WTC11 (cell line): Measurements from ENCODE around the gene METTL23. TPM values are rescaled to one million over a fixed set of nuclear protein-coding genes. Genes with fewer than 3 reads are reported as not detected.

ENCODE experiments used
- CREB1 ChIP-seq: sonication (generic); formaldehyde crosslinking; IDR thresholded peaks from 2 replicates; pipeline ENCODE4 v1.8.0; 2023; ENCODE audit warnings: mild to moderate bottlenecking, missing genetic modification reagents
- CREM ChIP-seq: sonication (generic); formaldehyde crosslinking; IDR thresholded peaks from 2 replicates; pipeline ENCODE4 v1.8.1; 2022; ENCODE audit warnings: mild to moderate bottlenecking, missing genetic modification reagents, moderate library complexity
- EMX1 ChIP-seq: fragments of 250-450 bp; sonication (Bioruptor Pico); IDR thresholded peaks from 2 replicates; pipeline ENCODE4 v1.8.0; 2021; ENCODE audit warnings: mild to moderate bottlenecking
- ERG ChIP-seq: fragments of 250-450 bp; sonication (Bioruptor Pico); IDR thresholded peaks from 2 replicates; pipeline ENCODE4 v1.8.0; 2021; ENCODE audit warnings: mild to moderate bottlenecking
- ETV6 ChIP-seq: sonication (generic); formaldehyde crosslinking; IDR thresholded peaks from 2 replicates; pipeline ENCODE4 v1.8.1; 2022; ENCODE audit warnings: mild to moderate bottlenecking, missing genetic modification reagents
- FOXK1 ChIP-seq: sonication (generic); formaldehyde crosslinking; IDR thresholded peaks from 2 replicates; pipeline ENCODE4 v1.8.0; 2022; ENCODE audit warnings: mild to moderate bottlenecking, moderate library complexity, missing genetic modification reagents
- GTF2I ChIP-seq: fragments of 250-450 bp; sonication (Bioruptor Pico); conservative IDR thresholded peaks from 2 replicates; pipeline ENCODE4 v1.4.0; 2021; ENCODE audit warnings: mild to moderate bottlenecking
- HMGA2 ChIP-seq: fragments of 250-450 bp; sonication (Bioruptor Pico); IDR thresholded peaks from 2 replicates; pipeline ENCODE4 v1.4.0; 2021; ENCODE audit warnings: mild to moderate bottlenecking, moderate library complexity
- IRF2 ChIP-seq: sonication (generic); formaldehyde crosslinking; IDR thresholded peaks from 2 replicates; pipeline ENCODE4 v1.8.0; 2022; ENCODE audit warnings: low read depth, missing genetic modification reagents, borderline replicate concordance
- JAZF1 ChIP-seq: fragments of 250-450 bp; sonication (Bioruptor Pico); IDR thresholded peaks from 2 replicates; pipeline ENCODE4 v1.9.0; 2021; ENCODE audit warnings: moderate library complexity, mild to moderate bottlenecking, inconsistent platforms
- KAT7 ChIP-seq: sonication (generic); formaldehyde crosslinking; IDR thresholded peaks from 2 replicates; pipeline ENCODE4 v1.8.1; 2023; ENCODE audit warnings: missing genetic modification reagents, mild to moderate bottlenecking, borderline replicate concordance
- RELA ChIP-seq: sonication (generic); formaldehyde crosslinking; IDR thresholded peaks from 2 replicates; pipeline ENCODE4 v1.8.1; 2022; ENCODE audit warnings: missing genetic modification reagents, mild to moderate bottlenecking, borderline replicate concordance
- SMAD4 ChIP-seq: sonication (generic); formaldehyde crosslinking; IDR thresholded peaks from 2 replicates; pipeline ENCODE4 v1.8.0; 2022; ENCODE audit warnings: mild to moderate bottlenecking, missing genetic modification reagents
- TEAD4 ChIP-seq: sonication (generic); formaldehyde crosslinking; IDR thresholded peaks from 2 replicates; pipeline ENCODE4 v1.8.0; 2022; ENCODE audit warnings: mild to moderate bottlenecking, missing genetic modification reagents
- TP53 ChIP-seq: sonication (generic); formaldehyde crosslinking; IDR thresholded peaks from 2 replicates; pipeline ENCODE4 v1.8.1; 2023; ENCODE audit warnings: mild to moderate bottlenecking, missing genetic modification reagents
- ZBTB21 ChIP-seq: sonication (generic); formaldehyde crosslinking; IDR thresholded peaks from 2 replicates; pipeline ENCODE4 v1.8.1; 2023; ENCODE audit warnings: mild to moderate bottlenecking, missing genetic modification reagents, borderline replicate concordance
- ZNF138 ChIP-seq: sonication (generic); formaldehyde crosslinking; conservative IDR thresholded peaks from 2 replicates; pipeline ENCODE4 v1.8.1; 2022; ENCODE audit warnings: mild to moderate bottlenecking, moderate library complexity, missing genetic modification reagents
- ZNF317 ChIP-seq: sonication (generic); formaldehyde crosslinking; IDR thresholded peaks from 2 replicates; pipeline ENCODE4 v1.8.1; 2023; ENCODE audit warnings: low read depth, mild to moderate bottlenecking, moderate library complexity, missing genetic modification reagents, borderline replicate concordance
- total RNA-seq: library from RNA; stranded (reverse); gene quantifications from 3 replicates; pipeline ENCODE4 v1.2.3, GENCODE V29; 2021
- TF ChIP-seq, protein P1 (sequence below): sonication (generic); formaldehyde crosslinking; IDR thresholded peaks from 2 replicates; pipeline ENCODE4 v1.8.0; 2023; ENCODE audit warnings: missing genetic modification reagents
- TF ChIP-seq, protein P2 (sequence below): sonication (generic); formaldehyde crosslinking; IDR thresholded peaks from 2 replicates; pipeline ENCODE4 v1.8.1; 2022; ENCODE audit warnings: missing genetic modification reagents, borderline replicate concordance
- TF ChIP-seq, protein P3 (sequence below): sonication (generic); formaldehyde crosslinking; IDR thresholded peaks from 2 replicates; pipeline ENCODE4 v1.8.1; 2022; ENCODE audit warnings: mild to moderate bottlenecking, missing genetic modification reagents, moderate library complexity, borderline replicate concordance
- TF ChIP-seq, protein P4 (sequence below): sonication (generic); formaldehyde crosslinking; IDR thresholded peaks from 2 replicates; pipeline ENCODE4 v1.8.0; 2022; ENCODE audit warnings: mild to moderate bottlenecking, missing genetic modification reagents
- TF ChIP-seq, protein P5 (sequence below): sonication (generic); formaldehyde crosslinking; IDR thresholded peaks from 2 replicates; pipeline ENCODE4 v1.8.0; 2022; ENCODE audit warnings: mild to moderate bottlenecking, missing genetic modification reagents
- TF ChIP-seq, protein P6 (sequence below): fragments of 250-450 bp; sonication (Bioruptor Pico); IDR thresholded peaks from 2 replicates; pipeline ENCODE4 v1.9.0; 2021; ENCODE audit warnings: mild to moderate bottlenecking, borderline replicate concordance
- TF ChIP-seq, protein P7 (sequence below): fragments of 250-450 bp; sonication (Bioruptor Pico); IDR thresholded peaks from 2 replicates; pipeline ENCODE4 v1.9.0; 2021; ENCODE audit warnings: moderate library complexity, mild to moderate bottlenecking, inconsistent platforms, borderline replicate concordance

METTL23 gene
- total RNA-seq, 1 experiment from 2014 or later, result 48.5 TPM

DNA sequence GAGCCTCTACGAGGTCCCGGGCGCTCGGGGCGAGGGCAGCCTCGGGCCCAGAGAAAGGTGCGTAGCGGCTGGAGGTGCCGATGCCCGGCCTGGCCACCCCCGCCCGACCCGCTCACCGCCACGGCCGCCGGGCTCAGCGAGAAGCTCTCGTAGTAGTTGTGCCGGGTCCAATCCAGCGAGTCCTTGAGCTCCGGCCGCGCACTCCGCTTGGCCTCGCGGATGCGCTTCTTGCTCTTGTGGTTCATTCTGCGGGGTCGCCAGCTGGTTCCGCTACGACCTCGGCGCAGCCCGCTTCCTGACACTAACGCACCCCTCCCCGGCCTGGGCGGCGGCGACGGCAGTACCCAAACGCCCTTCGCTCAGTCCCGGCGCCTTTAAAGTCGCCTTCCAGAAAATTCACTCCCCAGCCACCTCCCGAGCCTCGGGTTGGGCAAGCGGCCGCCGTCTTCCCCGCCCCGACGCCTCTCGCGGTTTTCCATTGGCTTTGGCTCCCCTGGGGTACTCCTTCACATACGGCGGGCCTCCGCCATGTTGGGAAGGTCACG is 336 bp upstream of the METTL23 start, which contains the start of gene JMJD6 (continued):
- TF ChIP-seq, protein P1, sequence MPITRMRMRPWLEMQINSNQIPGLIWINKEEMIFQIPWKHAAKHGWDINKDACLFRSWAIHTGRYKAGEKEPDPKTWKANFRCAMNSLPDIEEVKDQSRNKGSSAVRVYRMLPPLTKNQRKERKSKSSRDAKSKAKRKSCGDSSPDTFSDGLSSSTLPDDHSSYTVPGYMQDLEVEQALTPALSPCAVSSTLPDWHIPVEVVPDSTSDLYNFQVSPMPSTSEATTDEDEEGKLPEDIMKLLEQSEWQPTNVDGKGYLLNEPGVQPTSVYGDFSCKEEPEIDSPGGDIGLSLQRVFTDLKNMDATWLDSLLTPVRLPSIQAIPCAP (CRISPR knock-in tag), result no peak
- TF ChIP-seq, protein P2, sequence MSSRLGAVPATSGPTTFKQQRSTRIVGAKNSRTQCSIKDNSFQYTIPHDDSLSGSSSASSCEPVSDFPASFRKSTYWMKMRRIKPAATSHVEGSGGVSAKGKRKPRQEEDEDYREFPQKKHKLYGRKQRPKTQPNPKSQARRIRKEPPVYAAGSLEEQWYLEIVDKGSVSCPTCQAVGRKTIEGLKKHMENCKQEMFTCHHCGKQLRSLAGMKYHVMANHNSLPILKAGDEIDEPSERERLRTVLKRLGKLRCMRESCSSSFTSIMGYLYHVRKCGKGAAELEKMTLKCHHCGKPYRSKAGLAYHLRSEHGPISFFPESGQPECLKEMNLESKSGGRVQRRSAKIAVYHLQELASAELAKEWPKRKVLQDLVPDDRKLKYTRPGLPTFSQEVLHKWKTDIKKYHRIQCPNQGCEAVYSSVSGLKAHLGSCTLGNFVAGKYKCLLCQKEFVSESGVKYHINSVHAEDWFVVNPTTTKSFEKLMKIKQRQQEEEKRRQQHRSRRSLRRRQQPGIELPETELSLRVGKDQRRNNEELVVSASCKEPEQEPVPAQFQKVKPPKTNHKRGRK (CRISPR knock-in tag), result no peak
- TF ChIP-seq, protein P3, sequence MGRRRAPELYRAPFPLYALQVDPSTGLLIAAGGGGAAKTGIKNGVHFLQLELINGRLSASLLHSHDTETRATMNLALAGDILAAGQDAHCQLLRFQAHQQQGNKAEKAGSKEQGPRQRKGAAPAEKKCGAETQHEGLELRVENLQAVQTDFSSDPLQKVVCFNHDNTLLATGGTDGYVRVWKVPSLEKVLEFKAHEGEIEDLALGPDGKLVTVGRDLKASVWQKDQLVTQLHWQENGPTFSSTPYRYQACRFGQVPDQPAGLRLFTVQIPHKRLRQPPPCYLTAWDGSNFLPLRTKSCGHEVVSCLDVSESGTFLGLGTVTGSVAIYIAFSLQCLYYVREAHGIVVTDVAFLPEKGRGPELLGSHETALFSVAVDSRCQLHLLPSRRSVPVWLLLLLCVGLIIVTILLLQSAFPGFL (CRISPR knock-in tag), result no peak
- TF ChIP-seq GTF2I (CRISPR knock-in tag) (no peak), TEAD4 (CRISPR knock-in tag) (no peak), JAZF1 (CRISPR knock-in tag) (no peak), EMX1 (CRISPR knock-in tag) (no peak), SMAD4 (CRISPR knock-in tag) (no peak), CREB1 (CRISPR knock-in tag) (peak; percentile 66; the same call in 1 of the 2 replicates), KAT7 (CRISPR knock-in tag) (no peak), ERG (CRISPR knock-in tag) (no peak), IRF2 (CRISPR knock-in tag) (no peak), ZNF317 (CRISPR knock-in tag) (no peak), HMGA2 (CRISPR knock-in tag) (no peak), CREM (CRISPR knock-in tag) (no peak; the same call in 1 of the 2 replicates), FOXK1 (CRISPR knock-in tag) (peak; percentile 52; the same call in 1 of the 2 replicates), TP53 (CRISPR knock-in tag) (no peak), ETV6 (CRISPR knock-in tag) (peak; percentile 75), ZBTB21 (no peak), RELA (no peak), ZNF138 (CRISPR knock-in tag) (no peak)
- TF ChIP-seq, protein P4, sequence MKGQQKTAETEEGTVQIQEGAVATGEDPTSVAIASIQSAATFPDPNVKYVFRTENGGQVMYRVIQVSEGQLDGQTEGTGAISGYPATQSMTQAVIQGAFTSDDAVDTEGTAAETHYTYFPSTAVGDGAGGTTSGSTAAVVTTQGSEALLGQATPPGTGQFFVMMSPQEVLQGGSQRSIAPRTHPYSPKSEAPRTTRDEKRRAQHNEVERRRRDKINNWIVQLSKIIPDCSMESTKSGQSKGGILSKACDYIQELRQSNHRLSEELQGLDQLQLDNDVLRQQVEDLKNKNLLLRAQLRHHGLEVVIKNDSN, result no peak
- TF ChIP-seq, protein P5, sequence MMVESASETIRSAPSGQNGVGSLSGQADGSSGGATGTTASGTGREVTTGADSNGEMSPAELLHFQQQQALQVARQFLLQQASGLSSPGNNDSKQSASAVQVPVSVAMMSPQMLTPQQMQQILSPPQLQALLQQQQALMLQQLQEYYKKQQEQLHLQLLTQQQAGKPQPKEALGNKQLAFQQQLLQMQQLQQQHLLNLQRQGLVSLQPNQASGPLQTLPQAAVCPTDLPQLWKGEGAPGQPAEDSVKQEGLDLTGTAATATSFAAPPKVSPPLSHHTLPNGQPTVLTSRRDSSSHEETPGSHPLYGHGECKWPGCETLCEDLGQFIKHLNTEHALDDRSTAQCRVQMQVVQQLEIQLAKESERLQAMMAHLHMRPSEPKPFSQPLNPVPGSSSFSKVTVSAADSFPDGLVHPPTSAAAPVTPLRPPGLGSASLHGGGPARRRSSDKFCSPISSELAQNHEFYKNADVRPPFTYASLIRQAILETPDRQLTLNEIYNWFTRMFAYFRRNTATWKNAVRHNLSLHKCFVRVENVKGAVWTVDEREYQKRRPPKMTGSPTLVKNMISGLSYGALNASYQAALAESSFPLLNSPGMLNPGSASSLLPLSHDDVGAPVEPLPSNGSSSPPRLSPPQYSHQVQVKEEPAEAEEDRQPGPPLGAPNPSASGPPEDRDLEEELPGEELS, result peak; percentile 36; the same call in 1 of the 2 replicates
- TF ChIP-seq, protein P6, sequence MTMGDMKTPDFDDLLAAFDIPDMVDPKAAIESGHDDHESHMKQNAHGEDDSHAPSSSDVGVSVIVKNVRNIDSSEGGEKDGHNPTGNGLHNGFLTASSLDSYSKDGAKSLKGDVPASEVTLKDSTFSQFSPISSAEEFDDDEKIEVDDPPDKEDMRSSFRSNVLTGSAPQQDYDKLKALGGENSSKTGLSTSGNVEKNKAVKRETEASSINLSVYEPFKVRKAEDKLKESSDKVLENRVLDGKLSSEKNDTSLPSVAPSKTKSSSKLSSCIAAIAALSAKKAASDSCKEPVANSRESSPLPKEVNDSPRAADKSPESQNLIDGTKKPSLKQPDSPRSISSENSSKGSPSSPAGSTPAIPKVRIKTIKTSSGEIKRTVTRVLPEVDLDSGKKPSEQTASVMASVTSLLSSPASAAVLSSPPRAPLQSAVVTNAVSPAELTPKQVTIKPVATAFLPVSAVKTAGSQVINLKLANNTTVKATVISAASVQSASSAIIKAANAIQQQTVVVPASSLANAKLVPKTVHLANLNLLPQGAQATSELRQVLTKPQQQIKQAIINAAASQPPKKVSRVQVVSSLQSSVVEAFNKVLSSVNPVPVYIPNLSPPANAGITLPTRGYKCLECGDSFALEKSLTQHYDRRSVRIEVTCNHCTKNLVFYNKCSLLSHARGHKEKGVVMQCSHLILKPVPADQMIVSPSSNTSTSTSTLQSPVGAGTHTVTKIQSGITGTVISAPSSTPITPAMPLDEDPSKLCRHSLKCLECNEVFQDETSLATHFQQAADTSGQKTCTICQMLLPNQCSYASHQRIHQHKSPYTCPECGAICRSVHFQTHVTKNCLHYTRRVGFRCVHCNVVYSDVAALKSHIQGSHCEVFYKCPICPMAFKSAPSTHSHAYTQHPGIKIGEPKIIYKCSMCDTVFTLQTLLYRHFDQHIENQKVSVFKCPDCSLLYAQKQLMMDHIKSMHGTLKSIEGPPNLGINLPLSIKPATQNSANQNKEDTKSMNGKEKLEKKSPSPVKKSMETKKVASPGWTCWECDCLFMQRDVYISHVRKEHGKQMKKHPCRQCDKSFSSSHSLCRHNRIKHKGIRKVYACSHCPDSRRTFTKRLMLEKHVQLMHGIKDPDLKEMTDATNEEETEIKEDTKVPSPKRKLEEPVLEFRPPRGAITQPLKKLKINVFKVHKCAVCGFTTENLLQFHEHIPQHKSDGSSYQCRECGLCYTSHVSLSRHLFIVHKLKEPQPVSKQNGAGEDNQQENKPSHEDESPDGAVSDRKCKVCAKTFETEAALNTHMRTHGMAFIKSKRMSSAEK (CRISPR knock-in tag), result no peak
- TF ChIP-seq, protein P7, sequence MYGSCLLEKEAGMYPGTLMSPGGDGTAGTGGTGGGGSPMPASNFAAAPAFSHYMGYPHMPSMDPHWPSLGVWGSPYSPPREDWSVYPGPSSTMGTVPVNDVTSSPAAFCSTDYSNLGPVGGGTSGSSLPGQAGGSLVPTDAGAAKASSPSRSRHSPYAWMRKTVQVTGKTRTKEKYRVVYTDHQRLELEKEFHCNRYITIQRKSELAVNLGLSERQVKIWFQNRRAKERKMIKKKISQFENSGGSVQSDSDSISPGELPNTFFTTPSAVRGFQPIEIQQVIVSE, result no peak
